COLO829 (cell line): ENCODE results near the gene WDFY4.

Experiments used
- DNase-seq: peaks from one replicate; pipeline ENCODE4 v3.0.0; 2012; ENCODE audit warnings: low spot score

WDFY4 gene

DNA sequence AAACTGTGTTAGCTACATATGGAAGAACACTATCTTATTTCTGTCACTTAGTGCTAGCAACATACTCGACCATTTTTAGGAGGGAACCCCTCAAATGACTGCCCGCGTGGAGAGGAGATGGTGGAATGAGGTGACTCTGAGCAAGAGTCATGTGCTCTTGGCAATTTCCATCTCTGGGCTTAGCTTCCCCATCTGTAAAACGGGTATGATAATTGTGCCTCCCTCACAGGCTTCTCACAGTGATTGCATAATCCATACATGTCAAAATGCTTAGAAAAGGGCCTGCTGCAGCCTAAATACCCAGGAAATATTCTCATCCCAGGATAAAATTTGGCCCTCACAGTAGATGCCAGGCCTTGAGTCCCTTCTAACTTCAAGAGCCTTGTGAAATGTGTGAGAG lies 86.6 kb downstream of the WDFY4 start:
- no peak for DNase-seq

DNA sequence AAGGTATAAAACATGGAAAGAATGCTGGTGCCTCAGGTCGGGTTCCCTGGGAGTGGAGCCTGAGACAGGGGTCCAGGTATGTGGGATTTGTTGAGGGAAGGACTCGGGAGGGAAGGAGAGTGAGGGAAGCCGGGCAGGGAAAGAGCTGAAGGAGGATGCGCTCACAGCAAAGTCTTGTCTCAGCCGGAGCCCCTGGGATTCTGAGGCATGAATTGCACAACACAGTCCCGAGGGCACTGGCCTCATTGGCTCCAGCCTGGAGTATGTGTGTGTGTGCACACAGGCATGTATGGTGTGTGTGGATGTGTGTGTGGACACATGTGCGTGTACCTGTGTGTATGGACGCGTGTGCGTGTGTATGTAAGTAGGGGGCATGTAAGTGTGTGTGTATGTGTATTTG lies 87.4 kb downstream of the WDFY4 start:
- DNase-seq: no peak

DNA sequence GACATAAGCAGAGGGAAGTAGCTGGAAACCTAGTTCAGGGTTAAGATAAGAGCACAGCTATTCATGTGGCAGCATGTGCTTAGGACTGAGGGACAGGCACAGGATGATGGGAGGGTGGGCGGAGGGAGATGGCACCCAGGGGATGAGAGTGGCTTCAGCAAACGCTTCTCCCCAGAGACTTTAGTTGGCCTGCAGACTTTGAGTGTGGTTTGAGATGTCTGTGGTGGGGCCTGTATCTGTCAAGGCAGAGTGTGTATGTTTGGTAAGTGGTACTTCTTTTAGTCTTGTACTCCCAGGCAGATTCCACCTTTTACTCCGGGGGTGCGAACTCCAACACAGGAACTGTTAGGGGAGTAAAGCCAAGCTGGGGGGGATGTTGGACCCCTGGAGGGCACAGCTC lies 88.9 kb downstream of the WDFY4 start:
- DNase-seq: no peak

DNA sequence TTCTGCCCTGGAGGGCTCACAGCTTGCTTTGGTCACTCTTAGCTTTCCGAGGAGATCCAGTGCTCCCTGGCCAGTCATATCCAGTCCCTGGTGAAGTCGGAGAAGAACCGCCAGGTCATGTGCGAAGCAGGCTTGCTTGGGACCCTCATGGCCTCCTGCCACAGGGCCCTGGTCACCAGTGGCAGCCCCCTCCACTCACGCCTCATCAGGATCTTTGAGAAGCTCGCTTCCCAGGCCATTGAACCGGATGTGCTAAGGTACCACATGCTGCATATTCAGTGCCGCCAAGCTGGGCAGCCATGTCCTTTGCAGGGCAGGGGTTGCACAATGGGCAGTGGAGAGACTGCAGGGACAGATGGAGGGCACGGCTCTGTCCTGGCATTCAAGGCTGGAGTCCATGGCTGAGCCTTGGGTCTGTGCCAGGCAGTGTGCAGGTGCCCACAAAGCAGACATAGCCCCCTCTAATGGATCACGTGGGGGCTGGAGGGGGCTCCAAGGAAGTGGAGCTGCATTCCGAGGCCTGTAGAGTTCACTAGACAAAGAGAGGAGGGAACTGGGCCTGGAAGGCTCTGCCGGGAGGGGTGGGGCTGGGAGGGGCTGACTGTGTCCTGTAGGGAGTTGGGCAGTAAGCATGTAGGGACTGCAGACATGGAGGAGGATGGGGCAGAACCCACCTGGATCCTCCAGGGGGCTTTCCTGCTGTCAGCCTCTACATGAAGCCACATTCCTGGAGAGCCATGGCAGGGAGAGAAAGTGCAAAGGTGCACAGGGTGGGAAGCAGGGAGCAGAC lies 89.9 kb downstream of the WDFY4 start:
- no peak for DNase-seq

- no peak for DNase-seq
These were observed 90.5 kb downstream of the WDFY4 start for GRCh38 chr10:48775206-48775517.

DNA sequence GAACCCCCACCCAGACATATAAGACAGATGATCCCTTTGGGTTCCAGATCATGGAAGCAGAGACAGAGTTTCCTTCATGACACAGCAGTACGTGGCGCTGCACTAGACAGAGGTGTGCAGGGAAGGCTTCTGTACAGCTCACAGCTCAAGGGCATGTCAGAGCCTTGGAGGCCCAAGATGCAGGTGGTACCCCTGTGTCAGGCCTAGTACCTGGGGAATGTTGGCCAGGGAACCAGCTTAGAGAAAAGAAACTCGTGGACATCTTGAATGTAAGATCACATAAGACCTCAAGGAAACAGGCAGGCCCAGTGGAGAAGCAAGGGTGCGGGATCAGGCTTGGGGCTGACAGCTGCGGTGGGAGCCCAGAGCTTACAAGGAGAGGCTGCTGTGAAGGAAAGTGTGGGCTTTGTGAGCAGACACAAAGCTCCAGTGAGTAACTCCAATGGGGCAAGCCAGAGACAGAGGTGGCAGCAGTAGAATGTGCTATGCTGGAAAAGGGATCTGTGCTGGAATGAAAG lies 91.4 kb downstream of the WDFY4 start:
- no peak for DNase-seq

- no peak for DNase-seq
These were observed 91.9 kb downstream of the WDFY4 start for GRCh38 chr10:48776528-48776927.

DNA sequence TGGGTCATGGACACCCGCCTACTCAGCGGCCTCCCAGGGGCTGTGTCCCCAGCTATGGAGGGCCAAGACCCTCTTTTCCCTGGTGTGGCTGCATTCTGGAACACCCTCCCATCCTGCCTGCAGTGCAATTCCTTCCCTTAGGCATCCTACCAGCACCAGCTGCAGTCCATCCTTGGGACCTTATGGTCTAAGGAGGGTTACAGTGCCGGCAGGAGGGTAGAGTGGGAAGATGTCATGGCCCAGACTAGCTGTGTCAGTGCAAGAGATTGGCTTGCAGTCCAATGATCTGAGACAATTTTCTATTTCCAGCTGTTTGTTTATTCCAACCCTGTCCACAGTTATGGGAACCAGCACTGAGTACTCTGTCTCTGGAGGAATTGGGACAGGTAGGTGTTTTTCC lies 92.4 kb downstream of the WDFY4 start:
- DNase-seq: no peak

- no peak for DNase-seq
These were observed 93.7 kb downstream of the WDFY4 start for GRCh38 chr10:48778193-48778857.

DNA sequence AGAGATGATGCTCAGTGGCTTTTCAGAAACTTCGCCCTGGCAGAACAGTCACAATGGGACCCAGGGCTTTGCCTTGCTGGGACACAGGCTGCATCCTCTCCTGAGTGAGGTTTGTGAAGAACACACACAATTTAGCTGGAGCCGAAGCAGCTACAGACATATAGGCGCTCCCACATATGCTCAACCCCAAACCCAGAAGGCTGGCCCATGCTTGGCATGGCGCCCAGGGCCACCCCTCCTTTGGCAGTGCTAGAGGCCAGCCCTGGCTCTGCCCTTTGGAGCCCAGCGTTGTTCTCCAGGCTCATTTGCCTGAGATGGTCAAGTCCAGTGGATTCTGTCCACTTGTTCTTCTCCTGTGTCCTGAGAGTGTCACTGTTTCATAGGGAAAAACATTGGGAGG lies 94.4 kb downstream of the WDFY4 start:
- no peak for DNase-seq

GRCh38 chr10:48779546-48780152 lies 95.0 kb downstream of the WDFY4 start:
- DNase-seq: no peak

GRCh38 chr10:48780341-48780740 lies 95.7 kb downstream of the WDFY4 start:
- no peak for DNase-seq

GRCh38 chr10:48782386-48782785 lies 97.7 kb downstream of the WDFY4 start:
- no peak for DNase-seq

DNA sequence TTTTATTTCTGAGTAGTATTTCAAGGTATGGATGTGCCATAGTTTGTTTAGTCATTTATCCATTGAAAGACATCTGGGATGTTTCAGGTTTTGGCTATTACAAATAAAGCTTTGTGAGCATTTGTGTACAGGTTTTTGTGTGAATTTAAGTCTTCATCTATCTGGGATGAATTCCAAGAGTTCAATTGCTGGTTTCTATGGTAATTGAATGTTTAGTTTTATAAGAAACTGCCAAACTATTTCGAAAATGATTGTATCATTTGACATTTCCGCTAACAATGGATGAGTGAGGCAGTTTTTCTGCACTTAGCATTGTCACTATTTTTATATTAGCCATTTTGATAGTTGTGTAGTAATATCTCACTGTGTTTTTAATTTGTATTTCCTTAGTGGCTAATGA lies 99.4 kb downstream of the WDFY4 start:
- no peak for DNase-seq

- no peak for DNase-seq
These were observed 101.1 kb downstream of the WDFY4 start for GRCh38 chr10:48785796-48786195.

DNA sequence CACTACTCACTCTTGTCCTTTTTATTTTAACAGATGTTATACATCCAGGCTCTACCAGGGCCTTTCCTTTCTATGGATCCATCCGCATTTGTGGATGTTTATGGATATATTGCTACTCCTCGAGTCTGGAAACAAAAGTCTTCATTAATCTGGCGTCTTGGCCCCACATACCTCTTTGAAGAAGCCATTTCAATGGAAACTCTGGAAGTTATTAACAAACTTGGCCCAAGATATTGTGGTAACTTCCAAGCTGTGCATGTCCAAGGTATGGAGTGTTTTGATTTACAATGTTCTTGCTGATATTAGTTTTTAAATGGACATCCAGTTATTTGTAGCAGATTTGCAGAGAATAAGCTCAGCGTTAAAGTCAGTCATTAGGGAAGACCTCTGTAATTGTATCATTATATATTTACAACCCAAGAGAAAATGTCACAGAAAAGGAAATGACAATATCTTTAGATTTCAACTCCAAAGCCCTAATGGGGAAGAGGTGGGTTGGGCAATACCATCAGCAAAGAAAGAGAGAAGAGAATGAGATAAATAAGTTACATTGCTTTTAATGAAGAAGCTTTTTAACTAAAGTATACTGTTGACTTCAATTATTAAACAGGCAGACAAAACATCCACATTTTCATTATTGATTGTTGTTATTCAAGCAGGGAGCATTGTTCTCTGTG lies 102.1 kb downstream of the WDFY4 start:
- no peak for DNase-seq

DNA sequence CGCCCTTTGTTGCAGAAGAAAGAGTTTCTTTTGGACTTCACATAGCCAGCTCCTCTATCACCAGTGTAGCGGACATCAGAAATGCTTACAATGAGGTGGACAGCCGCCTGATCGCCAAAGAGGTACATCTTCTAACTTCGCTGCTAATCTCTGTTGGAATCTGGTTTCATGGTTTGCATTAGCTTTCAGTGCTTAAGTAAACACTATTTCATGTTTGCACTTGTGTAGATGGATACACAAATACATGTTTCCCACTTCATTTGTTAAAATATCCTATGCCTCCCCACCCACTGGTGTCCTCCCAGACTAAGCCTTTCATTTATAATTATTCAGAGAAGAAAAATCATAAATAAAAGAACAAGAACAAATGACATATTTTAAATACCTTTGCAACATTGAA lies 103.9 kb downstream of the WDFY4 start:
- no peak for DNase-seq

GRCh38 chr10:48789486-48790456 lies 105.1 kb downstream of the WDFY4 start:
- no peak for DNase-seq

- no peak for DNase-seq
These were observed 105.9 kb downstream of the WDFY4 start for GRCh38 chr10:48790457-48791044.

DNA sequence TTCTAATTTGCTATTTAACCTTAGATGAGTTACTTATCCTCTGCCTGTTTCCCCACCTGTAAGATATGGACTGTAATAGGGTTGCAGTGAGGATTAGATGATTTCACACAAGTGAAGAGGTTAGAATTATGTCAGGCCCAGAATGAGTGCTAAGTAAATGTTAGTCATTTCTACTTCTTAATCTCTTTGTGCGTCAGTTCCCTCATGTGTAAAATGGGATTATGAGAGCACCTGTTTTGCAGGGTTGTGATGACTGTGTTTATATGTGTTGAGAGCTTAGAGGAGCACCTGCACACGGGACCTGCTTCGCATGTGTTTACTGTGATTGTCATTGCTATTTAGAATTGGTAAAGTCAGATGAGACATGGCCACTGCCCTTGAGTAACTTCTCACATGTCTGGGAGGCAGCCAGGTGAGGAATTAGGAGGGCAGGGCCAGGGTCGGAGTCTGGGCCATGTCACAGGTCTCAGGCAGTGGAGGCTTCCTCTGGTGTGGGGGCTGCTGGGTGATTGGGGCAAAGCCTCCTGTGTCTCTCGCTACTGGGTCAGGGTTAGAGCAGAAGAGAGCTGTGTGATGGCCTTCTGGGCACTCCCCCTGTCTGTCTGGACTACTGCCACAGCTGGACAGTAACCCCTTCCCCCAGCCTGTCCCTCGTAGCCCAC lies 106.7 kb downstream of the WDFY4 start:
- no peak for DNase-seq

DNA sequence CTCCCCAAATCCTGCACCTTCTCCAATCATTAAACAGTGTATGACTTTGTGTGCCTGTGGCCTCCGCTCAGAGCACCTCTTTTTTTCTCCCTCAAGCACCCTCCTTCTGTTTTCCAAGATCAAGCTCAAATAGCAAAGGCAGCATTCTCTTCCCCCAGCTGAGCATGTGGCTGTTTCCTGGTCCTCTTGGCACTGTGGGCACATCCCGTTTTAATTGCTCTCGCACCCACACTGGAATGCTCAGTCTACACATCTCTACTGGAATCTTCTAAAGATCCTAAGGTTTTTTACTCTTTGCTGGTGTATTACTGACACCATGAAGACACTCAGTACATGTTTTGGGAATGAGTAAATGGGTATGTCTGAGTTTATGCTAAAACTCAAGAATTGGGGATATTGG lies 107.4 kb downstream of the WDFY4 start:
- no peak for DNase-seq
